Measurements from ENCODE around the gene PLEKHA7. TPM values are rescaled to one million over a fixed set of nuclear protein-coding genes. Genes with fewer than 3 reads are reported as not detected.

Gene PLEKHA7
- total and polyA plus RNA-seq, 2 of the 13 experiments (the other 11 are each of a cell fraction or from before 2014, with no cell fraction given): 17.5 to 18.7 TPM

GRCh38 chr11:16981651-16982194 lies 32.5 kb downstream of the PLEKHA7 start (continued):
- TF ChIP-seq ZNF407 (CRISPR knock-in tag; IDR thresholded peaks at IDR 0.05; ENCODE audit: not compliant biosample characterization) (no peak), ZNF678 (CRISPR knock-in tag; IDR thresholded peaks at IDR 0.05) (no peak), SMC3 (IDR thresholded peaks at IDR 0.05; ENCODE audit: low read length) (no peak), CREBL2 (CRISPR knock-in tag; IDR thresholded peaks at IDR 0.05; ENCODE audit: borderline replicate concordance) (no peak), ZNF329 (CRISPR knock-in tag; IDR thresholded peaks at IDR 0.05; ENCODE audit: low read depth) (no peak), ZNF550 (CRISPR knock-in tag; IDR thresholded peaks at IDR 0.05; ENCODE audit: borderline replicate concordance) (no peak), ZFP91 (CRISPR knock-in tag; IDR thresholded peaks at IDR 0.05; ENCODE audit: borderline replicate concordance) (peak; percentile 37; the same call in 1 of the 2 replicates), ZNF629 (CRISPR knock-in tag; conservative IDR thresholded peaks at IDR 0.05) (no peak), ZNF446 (CRISPR knock-in tag; IDR thresholded peaks at IDR 0.05) (no peak), IRX3 (CRISPR knock-in tag; IDR thresholded peaks at IDR 0.05; ENCODE audit: borderline replicate concordance, low read depth) (no peak), FOXP1 (IDR thresholded peaks at IDR 0.05) (0 out of 2 replicates have a peak, but pooled peaks have one; percentile 24), FOXP1 (CRISPR knock-in tag; IDR thresholded peaks at IDR 0.05) (peak; percentile 82), BATF2 (CRISPR knock-in tag; IDR thresholded peaks at IDR 0.05) (no peak), ZSCAN25 (CRISPR knock-in tag; IDR thresholded peaks at IDR 0.05) (no peak), ISX (CRISPR knock-in tag; conservative IDR thresholded peaks at IDR 0.05) (no peak), ZNF160 (CRISPR knock-in tag; IDR thresholded peaks at IDR 0.05) (no peak), PLRG1 (conservative IDR thresholded peaks at IDR 0.05) (no peak), BCL6 (CRISPR knock-in tag; IDR thresholded peaks at IDR 0.05) (peak; percentile 35; the same call in 1 of the 2 replicates), HNRNPK (IDR thresholded peaks at IDR 0.05; ENCODE audit: low read depth, low read length, poor library complexity, severe bottlenecking) (no peak), HOXA5 (CRISPR knock-in tag; IDR thresholded peaks at IDR 0.05) (0 out of 2 replicates have a peak, but pooled peaks have one; percentile 22), HNRNPH1 (optimal IDR thresholded peaks at IDR 0.05; ENCODE audit: low read depth, low read length) (no peak)
